WTC11 (cell line): Measurements from ENCODE around the gene VAMP2. TPM values are rescaled to one million over a fixed set of nuclear protein-coding genes. Genes with fewer than 3 reads are reported as not detected.
A peak's percentile ranks its signal among the peaks of the same experiment; 100 is the strongest.

ENCODE experiments used
- ATAC-seq: fragments of 200-7000 bp; cut with Tn5 transposase; 2 replicates; pipeline ENCODE4 v1.10.0; 2021; ENCODE audit warnings: mild to moderate bottlenecking, moderate library complexity
- CTCF ChIA-PET: fragments of 300-600 bp; sonication (Branson Sonifier 250); formaldehyde crosslinking; loops from one replicate; lab custom pipeline; 2021; ENCODE audit warnings: antibody characterized with exemption; lab: Charles Lee
- POLR2A ChIA-PET: fragments of 350-600 bp; sonication (Branson Sonifier 250); formaldehyde crosslinking; loops from one replicate; lab custom pipeline; 2021; ENCODE audit warnings: antibody characterized with exemption; lab: Charles Lee
- DNase-seq: peaks from one replicate; pipeline ENCODE4 v3.0.0; 2021; ENCODE audit warnings: low spot score
- H3K27ac Mint-ChIP-seq: 2 replicates; pipeline ENCODE4 v1.8.0; 2021; ENCODE audit warnings: mixed read lengths
- H3K27me3 Mint-ChIP-seq: 2 replicates; pipeline ENCODE4 v1.8.0; 2021; ENCODE audit warnings: low read depth, mild to moderate bottlenecking, moderate library complexity, mixed read lengths
- H3K36me3 Mint-ChIP-seq: 2 replicates; pipeline ENCODE4 v1.8.0; 2021; ENCODE audit warnings: mixed read lengths
- H3K4me1 Mint-ChIP-seq: 2 replicates; pipeline ENCODE4 v1.8.0; 2022; ENCODE audit warnings: mixed read lengths
- H3K4me3 Mint-ChIP-seq: 2 replicates; pipeline ENCODE4 v1.8.0; 2021; ENCODE audit warnings: mild to moderate bottlenecking, moderate library complexity, mixed read lengths
- H3K9me3 Mint-ChIP-seq: 2 replicates; pipeline ENCODE4 v1.8.0; 2021; ENCODE audit warnings: mixed read lengths
- CREM ChIP-seq: sonication (generic); formaldehyde crosslinking; IDR thresholded peaks from 2 replicates; pipeline ENCODE4 v1.8.1; 2022; ENCODE audit warnings: mild to moderate bottlenecking, missing genetic modification reagents, moderate library complexity
- ELF4 ChIP-seq: sonication (generic); formaldehyde crosslinking; IDR thresholded peaks from 2 replicates; pipeline ENCODE4 v1.8.1; 2022; ENCODE audit warnings: low read depth, mild to moderate bottlenecking, moderate library complexity, missing genetic modification reagents
- ETV6 ChIP-seq: sonication (generic); formaldehyde crosslinking; IDR thresholded peaks from 2 replicates; pipeline ENCODE4 v1.8.1; 2022; ENCODE audit warnings: mild to moderate bottlenecking, missing genetic modification reagents
- MXD4 ChIP-seq: fragments of 250-450 bp; sonication (Bioruptor Pico); IDR thresholded peaks from 2 replicates; pipeline ENCODE4 v1.8.0; 2021; ENCODE audit warnings: mild to moderate bottlenecking, moderate library complexity, borderline replicate concordance
- MYBL2 ChIP-seq: sonication (generic); formaldehyde crosslinking; IDR thresholded peaks from 2 replicates; pipeline ENCODE4 v1.8.1; 2023; ENCODE audit warnings: mild to moderate bottlenecking, moderate library complexity, missing genetic modification reagents
- RORB ChIP-seq: fragments of 250-450 bp; sonication (Bioruptor Pico); IDR thresholded peaks from 2 replicates; pipeline ENCODE4 v1.9.0; 2021; ENCODE audit warnings: mild to moderate bottlenecking
- SP1 ChIP-seq: sonication (generic); formaldehyde crosslinking; conservative IDR thresholded peaks from 2 replicates; pipeline ENCODE4 v1.8.1; 2022; ENCODE audit warnings: missing genetic modification reagents
- TEAD1 ChIP-seq: sonication (generic); formaldehyde crosslinking; IDR thresholded peaks from 2 replicates; pipeline ENCODE4 v1.8.0; 2022; ENCODE audit warnings: mild to moderate bottlenecking, missing genetic modification reagents
- TEAD4 ChIP-seq: sonication (generic); formaldehyde crosslinking; IDR thresholded peaks from 2 replicates; pipeline ENCODE4 v1.8.0; 2022; ENCODE audit warnings: mild to moderate bottlenecking, missing genetic modification reagents
- ZNF138 ChIP-seq: sonication (generic); formaldehyde crosslinking; conservative IDR thresholded peaks from 2 replicates; pipeline ENCODE4 v1.8.1; 2022; ENCODE audit warnings: mild to moderate bottlenecking, moderate library complexity, missing genetic modification reagents
- ZNF416 ChIP-seq: fragments of 250-450 bp; sonication (Bioruptor Pico); IDR thresholded peaks from 2 replicates; pipeline ENCODE4 v1.9.0; 2021; ENCODE audit warnings: mild to moderate bottlenecking, inconsistent platforms
- ZNF423 ChIP-seq: fragments of 250-450 bp; sonication (Bioruptor Pico); IDR thresholded peaks from 2 replicates; pipeline ENCODE4 v2.1.2; 2022; ENCODE audit warnings: mild to moderate bottlenecking, moderate library complexity
- total RNA-seq: library from RNA; stranded (reverse); gene quantifications from 3 replicates; pipeline ENCODE4 v1.2.3, GENCODE V29; 2021
- TF ChIP-seq, protein P1 (sequence below): fragments of 250-450 bp; sonication (Bioruptor Pico); IDR thresholded peaks from 2 replicates; pipeline ENCODE4 v1.9.0; 2021; ENCODE audit warnings: mild to moderate bottlenecking, borderline replicate concordance
- TF ChIP-seq, protein P2 (sequence below): sonication (generic); formaldehyde crosslinking; IDR thresholded peaks from 2 replicates; pipeline ENCODE4 v1.8.0; 2023; ENCODE audit warnings: mild to moderate bottlenecking, missing genetic modification reagents
- TF ChIP-seq, protein P3 (sequence below): sonication (generic); formaldehyde crosslinking; IDR thresholded peaks from 2 replicates; pipeline ENCODE4 v1.8.0; 2022; ENCODE audit warnings: mild to moderate bottlenecking, missing genetic modification reagents
- TF ChIP-seq, protein P4 (sequence below): sonication (generic); formaldehyde crosslinking; conservative IDR thresholded peaks from 2 replicates; pipeline ENCODE4 v1.8.1; 2022; ENCODE audit warnings: mild to moderate bottlenecking, missing genetic modification reagents
- TF ChIP-seq, protein P5 (sequence below): sonication (generic); formaldehyde crosslinking; IDR thresholded peaks from 2 replicates; pipeline ENCODE4 v1.8.1; 2023; ENCODE audit warnings: mild to moderate bottlenecking, moderate library complexity, missing genetic modification reagents

Gene VAMP2
- total RNA-seq, 1 experiment from 2014 or later, result 27.4 TPM

DNA sequence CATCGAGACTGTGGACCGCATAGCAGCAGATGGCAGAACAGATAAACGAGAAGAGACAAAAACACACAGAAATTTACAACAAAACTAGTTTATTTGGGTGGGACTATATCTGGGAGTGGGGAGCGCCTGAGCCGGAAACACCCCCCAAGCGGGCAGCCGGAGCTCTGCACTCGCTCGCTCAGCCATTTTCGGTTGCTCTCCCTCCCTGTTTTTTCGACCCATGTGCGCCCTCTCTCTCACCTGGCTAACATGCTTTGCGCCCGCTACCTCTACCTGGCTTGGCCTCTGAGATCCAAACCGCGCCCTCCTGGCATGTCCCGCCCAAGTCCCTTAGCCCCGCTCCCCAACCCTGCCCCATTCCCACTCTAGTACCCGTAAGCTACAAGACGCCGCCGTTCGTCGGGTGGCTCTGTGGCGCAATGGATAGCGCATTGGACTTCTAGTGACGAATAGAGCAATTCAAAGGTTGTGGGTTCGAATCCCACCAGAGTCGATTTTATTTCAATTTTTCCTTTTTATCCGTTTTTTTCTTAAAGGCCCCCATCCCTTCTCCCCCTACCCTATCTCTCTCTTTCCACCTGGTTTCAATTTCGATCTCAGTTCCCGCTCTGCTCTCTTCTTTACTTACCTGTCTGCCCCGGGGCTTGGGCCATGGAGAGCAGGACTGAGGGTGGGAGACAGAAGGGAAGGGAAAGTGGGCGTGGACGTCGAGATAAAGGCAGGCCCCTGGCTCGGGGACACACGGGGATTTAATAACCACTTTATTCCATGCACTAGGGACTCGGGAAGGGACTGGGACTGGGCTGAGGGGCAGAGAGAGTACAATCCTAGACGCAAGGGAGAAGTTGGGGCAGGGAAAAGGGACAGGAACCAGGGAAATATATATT is 42.0 kb downstream of the VAMP2 start (continued):
- TF ChIP-seq, protein P1, sequence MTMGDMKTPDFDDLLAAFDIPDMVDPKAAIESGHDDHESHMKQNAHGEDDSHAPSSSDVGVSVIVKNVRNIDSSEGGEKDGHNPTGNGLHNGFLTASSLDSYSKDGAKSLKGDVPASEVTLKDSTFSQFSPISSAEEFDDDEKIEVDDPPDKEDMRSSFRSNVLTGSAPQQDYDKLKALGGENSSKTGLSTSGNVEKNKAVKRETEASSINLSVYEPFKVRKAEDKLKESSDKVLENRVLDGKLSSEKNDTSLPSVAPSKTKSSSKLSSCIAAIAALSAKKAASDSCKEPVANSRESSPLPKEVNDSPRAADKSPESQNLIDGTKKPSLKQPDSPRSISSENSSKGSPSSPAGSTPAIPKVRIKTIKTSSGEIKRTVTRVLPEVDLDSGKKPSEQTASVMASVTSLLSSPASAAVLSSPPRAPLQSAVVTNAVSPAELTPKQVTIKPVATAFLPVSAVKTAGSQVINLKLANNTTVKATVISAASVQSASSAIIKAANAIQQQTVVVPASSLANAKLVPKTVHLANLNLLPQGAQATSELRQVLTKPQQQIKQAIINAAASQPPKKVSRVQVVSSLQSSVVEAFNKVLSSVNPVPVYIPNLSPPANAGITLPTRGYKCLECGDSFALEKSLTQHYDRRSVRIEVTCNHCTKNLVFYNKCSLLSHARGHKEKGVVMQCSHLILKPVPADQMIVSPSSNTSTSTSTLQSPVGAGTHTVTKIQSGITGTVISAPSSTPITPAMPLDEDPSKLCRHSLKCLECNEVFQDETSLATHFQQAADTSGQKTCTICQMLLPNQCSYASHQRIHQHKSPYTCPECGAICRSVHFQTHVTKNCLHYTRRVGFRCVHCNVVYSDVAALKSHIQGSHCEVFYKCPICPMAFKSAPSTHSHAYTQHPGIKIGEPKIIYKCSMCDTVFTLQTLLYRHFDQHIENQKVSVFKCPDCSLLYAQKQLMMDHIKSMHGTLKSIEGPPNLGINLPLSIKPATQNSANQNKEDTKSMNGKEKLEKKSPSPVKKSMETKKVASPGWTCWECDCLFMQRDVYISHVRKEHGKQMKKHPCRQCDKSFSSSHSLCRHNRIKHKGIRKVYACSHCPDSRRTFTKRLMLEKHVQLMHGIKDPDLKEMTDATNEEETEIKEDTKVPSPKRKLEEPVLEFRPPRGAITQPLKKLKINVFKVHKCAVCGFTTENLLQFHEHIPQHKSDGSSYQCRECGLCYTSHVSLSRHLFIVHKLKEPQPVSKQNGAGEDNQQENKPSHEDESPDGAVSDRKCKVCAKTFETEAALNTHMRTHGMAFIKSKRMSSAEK (CRISPR knock-in tag), result no peak
- TF ChIP-seq MYBL2 (CRISPR knock-in tag), result no peak
- no peak for TF ChIP-seq RORB
- TF ChIP-seq ZNF138 (CRISPR knock-in tag), result no peak
- peak; percentile 24; the same call in 1 of the 2 replicates for TF ChIP-seq ETV6 (CRISPR knock-in tag)
- TF ChIP-seq ZNF423 (CRISPR knock-in tag), result no peak
- TF ChIP-seq, protein P2, sequence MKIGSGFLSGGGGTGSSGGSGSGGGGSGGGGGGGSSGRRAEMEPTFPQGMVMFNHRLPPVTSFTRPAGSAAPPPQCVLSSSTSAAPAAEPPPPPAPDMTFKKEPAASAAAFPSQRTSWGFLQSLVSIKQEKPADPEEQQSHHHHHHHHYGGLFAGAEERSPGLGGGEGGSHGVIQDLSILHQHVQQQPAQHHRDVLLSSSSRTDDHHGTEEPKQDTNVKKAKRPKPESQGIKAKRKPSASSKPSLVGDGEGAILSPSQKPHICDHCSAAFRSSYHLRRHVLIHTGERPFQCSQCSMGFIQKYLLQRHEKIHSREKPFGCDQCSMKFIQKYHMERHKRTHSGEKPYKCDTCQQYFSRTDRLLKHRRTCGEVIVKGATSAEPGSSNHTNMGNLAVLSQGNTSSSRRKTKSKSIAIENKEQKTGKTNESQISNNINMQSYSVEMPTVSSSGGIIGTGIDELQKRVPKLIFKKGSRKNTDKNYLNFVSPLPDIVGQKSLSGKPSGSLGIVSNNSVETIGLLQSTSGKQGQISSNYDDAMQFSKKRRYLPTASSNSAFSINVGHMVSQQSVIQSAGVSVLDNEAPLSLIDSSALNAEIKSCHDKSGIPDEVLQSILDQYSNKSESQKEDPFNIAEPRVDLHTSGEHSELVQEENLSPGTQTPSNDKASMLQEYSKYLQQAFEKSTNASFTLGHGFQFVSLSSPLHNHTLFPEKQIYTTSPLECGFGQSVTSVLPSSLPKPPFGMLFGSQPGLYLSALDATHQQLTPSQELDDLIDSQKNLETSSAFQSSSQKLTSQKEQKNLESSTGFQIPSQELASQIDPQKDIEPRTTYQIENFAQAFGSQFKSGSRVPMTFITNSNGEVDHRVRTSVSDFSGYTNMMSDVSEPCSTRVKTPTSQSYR (CRISPR knock-in tag), result 0 out of 2 replicates have a peak, but pooled peaks have one; percentile 32

DNA sequence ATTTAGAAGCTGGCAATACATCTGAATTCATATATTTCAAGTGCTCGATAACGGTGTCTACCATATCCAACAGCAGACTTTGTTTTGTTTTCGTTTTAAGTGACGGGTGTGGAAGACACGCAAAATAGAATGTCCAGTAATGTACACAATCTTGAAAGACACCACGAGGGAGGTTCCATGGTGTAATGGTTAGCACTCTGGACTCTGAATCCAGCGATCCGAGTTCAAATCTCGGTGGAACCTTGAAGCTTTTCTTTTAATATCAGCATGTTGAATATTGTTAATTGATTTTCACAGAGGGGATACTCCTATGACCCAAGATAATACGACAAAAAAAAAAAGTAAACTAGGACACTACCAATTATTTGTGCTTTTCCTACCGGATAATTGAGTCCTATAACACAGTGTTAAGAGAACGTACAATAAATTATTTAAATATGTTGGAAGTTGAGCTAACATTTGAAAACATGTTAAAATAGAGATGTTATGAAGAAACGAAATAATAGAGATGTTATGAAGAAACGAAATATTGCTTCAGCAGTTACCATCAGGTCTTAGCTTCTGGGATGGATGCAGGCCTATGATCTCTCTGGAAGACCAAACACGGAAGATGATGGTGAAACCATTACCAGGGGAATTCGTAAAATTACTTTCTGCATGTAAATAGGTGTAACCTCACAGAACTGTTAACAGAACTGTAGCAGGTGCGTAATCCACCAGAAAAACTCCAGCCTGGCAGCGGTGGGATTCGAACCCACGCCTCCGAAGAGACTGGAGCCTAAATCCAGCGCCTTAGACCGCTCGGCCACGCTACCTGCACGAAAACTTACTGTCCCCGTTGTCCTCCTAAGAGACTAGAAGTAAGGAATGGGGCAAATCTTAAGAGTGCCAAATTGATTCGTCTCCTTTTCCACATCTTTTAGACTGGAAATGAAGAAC is 42.9 kb downstream of the VAMP2 start:
- ATAC-seq (peak; percentile 28), DNase-seq (peak; percentile 95)
- H3K4me1 Mint-ChIP-seq, result peaks cover 15% of the 10 kb centered on the region
- ChIA-PET CTCF (interaction anchor here (0.6 to 9.8 kb wide), 35 partner anchors 10 to 679 kb away, joined by 3 to 118 read pairs (median 6); partner anchors contain the start of genes AURKB, BORCS6, CYB5D1 and NAA38), POLR2A (interaction anchor here (0.8 to 1.3 kb wide), 9 partner anchors 14 to 511 kb away, joined by 3 to 7 read pairs (median 4); partner anchors contain the start of gene KRABD2)
- H3K27ac Mint-ChIP-seq, result peak overlapping the region; percentile 95
- H3K4me3 Mint-ChIP-seq, result peak overlapping the region; percentile 85
- H3K27me3 Mint-ChIP-seq, result peaks cover 73% of the 10 kb centered on the region
- H3K9me3 Mint-ChIP-seq, result no peaks in the 10 kb centered on the region
- no peaks in the 10 kb centered on the region for H3K36me3 Mint-ChIP-seq
- TF ChIP-seq ZNF416 (CRISPR knock-in tag) (no peak), ZNF423 (CRISPR knock-in tag) (0 out of 2 replicates have a peak, but pooled peaks have one; percentile 18), MXD4 (CRISPR knock-in tag) (no peak), TEAD1 (CRISPR knock-in tag) (peak; percentile 31; the same call in 1 of the 2 replicates), ELF4 (CRISPR knock-in tag) (no peak), TEAD4 (no peak), CREM (CRISPR knock-in tag) (no peak; the same call in 1 of the 2 replicates), SP1 (CRISPR knock-in tag) (peak; percentile 31; the same call in 1 of the 2 replicates)
- TF ChIP-seq, protein P1 (CRISPR knock-in tag), result no peak
- TF ChIP-seq, protein P3, sequence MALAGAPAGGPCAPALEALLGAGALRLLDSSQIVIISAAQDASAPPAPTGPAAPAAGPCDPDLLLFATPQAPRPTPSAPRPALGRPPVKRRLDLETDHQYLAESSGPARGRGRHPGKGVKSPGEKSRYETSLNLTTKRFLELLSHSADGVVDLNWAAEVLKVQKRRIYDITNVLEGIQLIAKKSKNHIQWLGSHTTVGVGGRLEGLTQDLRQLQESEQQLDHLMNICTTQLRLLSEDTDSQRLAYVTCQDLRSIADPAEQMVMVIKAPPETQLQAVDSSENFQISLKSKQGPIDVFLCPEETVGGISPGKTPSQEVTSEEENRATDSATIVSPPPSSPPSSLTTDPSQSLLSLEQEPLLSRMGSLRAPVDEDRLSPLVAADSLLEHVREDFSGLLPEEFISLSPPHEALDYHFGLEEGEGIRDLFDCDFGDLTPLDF (CRISPR knock-in tag), result no peak
- TF ChIP-seq, protein P4, sequence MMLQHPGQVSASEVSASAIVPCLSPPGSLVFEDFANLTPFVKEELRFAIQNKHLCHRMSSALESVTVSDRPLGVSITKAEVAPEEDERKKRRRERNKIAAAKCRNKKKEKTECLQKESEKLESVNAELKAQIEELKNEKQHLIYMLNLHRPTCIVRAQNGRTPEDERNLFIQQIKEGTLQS (CRISPR knock-in tag), result no peak
- TF ChIP-seq, protein P5, sequence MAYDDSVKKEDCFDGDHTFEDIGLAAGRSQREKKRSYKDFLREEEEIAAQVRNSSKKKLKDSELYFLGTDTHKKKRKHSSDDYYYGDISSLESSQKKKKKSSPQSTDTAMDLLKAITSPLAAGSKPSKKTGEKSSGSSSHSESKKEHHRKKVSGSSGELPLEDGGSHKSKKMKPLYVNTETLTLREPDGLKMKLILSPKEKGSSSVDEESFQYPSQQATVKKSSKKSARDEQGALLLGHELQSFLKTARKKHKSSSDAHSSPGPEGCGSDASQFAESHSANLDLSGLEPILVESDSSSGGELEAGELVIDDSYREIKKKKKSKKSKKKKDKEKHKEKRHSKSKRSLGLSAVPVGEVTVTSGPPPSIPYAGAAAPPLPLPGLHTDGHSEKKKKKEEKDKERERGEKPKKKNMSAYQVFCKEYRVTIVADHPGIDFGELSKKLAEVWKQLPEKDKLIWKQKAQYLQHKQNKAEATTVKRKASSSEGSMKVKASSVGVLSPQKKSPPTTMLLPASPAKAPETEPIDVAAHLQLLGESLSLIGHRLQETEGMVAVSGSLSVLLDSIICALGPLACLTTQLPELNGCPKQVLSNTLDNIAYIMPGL, result peak; percentile 98; the same call in 1 of the 2 replicates
